Fibroblast of lung (primary cell): Measurements from ENCODE around the gene NRG2. TPM values are rescaled to one million over a fixed set of nuclear protein-coding genes. Genes with fewer than 3 reads are reported as not detected.

ENCODE experiments used
- DNase-seq, 2 donors: peaks; one replicate each; pipeline versions ENCODE4 v3.0.0 to v3.0.0-alpha.2; 2010; ENCODE audit warnings: low read depth in 2 of 2
- H2AFZ ChIP-seq: 2 replicates; pipeline ENCODE4 v1.5.1; 2012; ENCODE audit warnings: low read length, control low read depth, inconsistent platforms
- H3K27ac ChIP-seq: 2 replicates; pipeline ENCODE4 v1.5.1; 2011; ENCODE audit warnings: low read length, control low read depth; ENCODE audit not compliant: insufficient read depth
- H3K27me3 ChIP-seq: 2 replicates; pipeline ENCODE4 v1.5.1; 2011; ENCODE audit warnings: mild to moderate bottlenecking, low read length; ENCODE audit not compliant: control insufficient read depth, insufficient read depth
- H3K36me3 ChIP-seq: 2 replicates; pipeline ENCODE4 v1.5.1; 2011; ENCODE audit warnings: low read length; ENCODE audit not compliant: control insufficient read depth, insufficient read depth
- H3K4me1 ChIP-seq: 2 replicates; pipeline ENCODE4 v1.5.1; 2011; ENCODE audit warnings: low read length; ENCODE audit not compliant: control insufficient read depth, insufficient read depth; ENCODE audit errors: extremely low read depth
- H3K4me2 ChIP-seq: 2 replicates; pipeline ENCODE4 v1.5.1; 2011; ENCODE audit warnings: low read length, control low read depth; ENCODE audit not compliant: insufficient read depth; ENCODE audit errors: extremely low read depth
- H3K4me3 ChIP-seq, 4 experiments: fragments of 200-600 bp in 1 of 4; sonication (generic) in 1 of 4; replicated peaks in 1 of 4; 2 replicates each; pipeline ENCODE4 v1.5.1; 2011 to 2016; ENCODE audit warnings: low read length in 4 of 4, low read depth in 3 of 4, mild to moderate bottlenecking in 3 of 4, control low read depth in 2 of 4, inconsistent platforms in 1 of 4, mixed read lengths in 1 of 4; ENCODE audit not compliant: insufficient read depth in 1 of 4; ENCODE audit errors: control extremely low read depth in 1 of 4
- H3K79me2 ChIP-seq: 2 replicates; pipeline ENCODE4 v1.5.1; 2012; ENCODE audit warnings: mild to moderate bottlenecking, low read length, inconsistent platforms; ENCODE audit not compliant: control insufficient read depth, insufficient read depth
- H3K9ac ChIP-seq: 2 replicates; pipeline ENCODE4 v1.5.1; 2011; ENCODE audit warnings: mild to moderate bottlenecking, low read length, control low read depth; ENCODE audit not compliant: insufficient read depth
- H3K9me3 ChIP-seq: 2 replicates; pipeline ENCODE4 v1.5.1; 2012; ENCODE audit warnings: low read depth, low read length; ENCODE audit not compliant: control insufficient read depth, insufficient read depth
- H4K20me1 ChIP-seq: 2 replicates; pipeline ENCODE4 v1.5.1; 2011; ENCODE audit warnings: low read length; ENCODE audit not compliant: control insufficient read depth, insufficient read depth; ENCODE audit errors: extremely low read depth
- CTCF ChIP-seq, 2 donors: IDR thresholded peaks in 1 of 2; conservative IDR thresholded peaks in 1 of 2; 1 replicate in 1 of 2; 2 replicates in 1 of 2; pipeline ENCODE4 v1.5.1; 2011 to 2012; ENCODE audit warnings: low read length in 2 of 2, control low read depth in 1 of 2, inconsistent platforms in 1 of 2, low read depth in 1 of 2, mild to moderate bottlenecking in 1 of 2
- EZH2 ChIP-seq: IDR thresholded peaks from 2 replicates; pipeline ENCODE4 v1.5.1; 2012; ENCODE audit warnings: low read length, control low read depth, mild to moderate bottlenecking; ENCODE audit errors: missing control alignments
- polyA plus RNA-seq, 2 donors: library from polyadenylated mRNA; depleted of rRNA in 1 of 2; stranded (reverse) in 1 of 2; unstranded in 1 of 2; fragments of >200 nt; gene quantifications; 2 replicates each; pipeline ENCODE4 v1.2.1, GENCODE V29; 2011 to 2012; ENCODE audit warnings: missing spikeins in 1 of 2
- total RNA-seq: library from RNA; depleted of rRNA; stranded (reverse); fragments of >200 nt; gene quantifications from 2 replicates; pipeline ENCODE4 v1.2.1, GENCODE V29; 2014

NRG2 gene
- total and polyA plus RNA-seq, 2 donors (not counting 1 experiment from before 2014, with no cell fraction given): 0.28 to 1.3 TPM

- Histone ChIP-seq H2AFZ (no peak overlapping the region), H3K27ac (no peak overlapping the region), H3K4me1 (no peaks in the 10 kb centered on the region), H3K4me3 (no peak overlapping the region), H3K79me2 (no peaks in the 10 kb centered on the region), H3K9ac (no peak overlapping the region), H4K20me1 (no peaks in the 10 kb centered on the region), H3K36me3 (no peaks in the 10 kb centered on the region), H3K9me3 (no peaks in the 10 kb centered on the region), H3K27me3 (peaks cover 5% of the 10 kb centered on the region), H3K4me2 (no peak overlapping the region)
- TF ChIP-seq EZH2 (no peak), CTCF (conservative IDR thresholded peaks at IDR 0.05 in 1 of 2, IDR thresholded peaks at IDR 0.05 in 1 of 2; ENCODE audit: low read depth in 1 of 2, low read length in 2 of 2) (no peak)
- DNase-seq: no peak
Measured at GRCh38 chr5:139841549-139841948, 201.6 kb downstream of the NRG2 start.

GRCh38 chr5:139839918-139840317 lies 203.2 kb downstream of the NRG2 start:
- H3K9ac ChIP-seq: no peak overlapping the region
- no peaks in the 10 kb centered on the region for H3K9me3 ChIP-seq
- H3K4me2 ChIP-seq: no peak overlapping the region
- H3K27ac ChIP-seq: no peak overlapping the region
- TF ChIP-seq CTCF (conservative IDR thresholded peaks at IDR 0.05 in 1 of 2, IDR thresholded peaks at IDR 0.05 in 1 of 2; ENCODE audit: low read depth in 1 of 2, low read length in 2 of 2) (no peak), EZH2 (no peak)
- no peak overlapping the region for H2AFZ ChIP-seq
- H4K20me1 ChIP-seq: no peaks in the 10 kb centered on the region
- H3K36me3 ChIP-seq: no peaks in the 10 kb centered on the region
- DNase-seq: no peak
- no peak overlapping the region for H3K4me3 ChIP-seq
- H3K4me1 ChIP-seq: no peaks in the 10 kb centered on the region
- peaks cover 2% of the 10 kb centered on the region for H3K27me3 ChIP-seq
- no peaks in the 10 kb centered on the region for H3K79me2 ChIP-seq

- H2AFZ ChIP-seq: no peak overlapping the region
- H3K4me2 ChIP-seq: no peak overlapping the region
- no peaks in the 10 kb centered on the region for H3K9me3 ChIP-seq
- no peak for TF ChIP-seq EZH2
- no peak for TF ChIP-seq CTCF (conservative IDR thresholded peaks at IDR 0.05 in 1 of 2, IDR thresholded peaks at IDR 0.05 in 1 of 2; ENCODE audit: low read depth in 1 of 2, low read length in 2 of 2)
- no peak overlapping the region for H3K4me3 ChIP-seq
- H3K79me2 ChIP-seq: no peaks in the 10 kb centered on the region
- no peaks in the 10 kb centered on the region for H3K4me1 ChIP-seq
- H3K27me3 ChIP-seq: peaks cover 2% of the 10 kb centered on the region
- no peak overlapping the region for H3K9ac ChIP-seq
- H3K36me3 ChIP-seq: no peaks in the 10 kb centered on the region
- DNase-seq: no peak
- H3K27ac ChIP-seq: no peak overlapping the region
- no peaks in the 10 kb centered on the region for H4K20me1 ChIP-seq
Measured at GRCh38 chr5:139839232-139839815, 203.8 kb downstream of the NRG2 start.
